ENCODE data around the gene ING1.

GRCh38 chr13:110702591-110703526 lies 10.6 kb upstream of the ING1 start:
- no peak for TF ChIP-seq CTCF (optimal IDR thresholded peaks at IDR 0.05 in 1 of 3, IDR thresholded peaks at IDR 0.05 in 1 of 3, conservative IDR thresholded peaks at IDR 0.05 in 1 of 3; ENCODE audit: extremely low read depth in 1 of 3, insufficient read depth in 2 of 3, low read length in 3 of 3)
- no peak for TF ChIP-seq EZH2 (IDR thresholded peaks at IDR 0.05; ENCODE audit: low read length)

Measured in keratinocyte (primary cell).